ENCODE results near the gene CCDC87. TPM values are rescaled to one million over a fixed set of nuclear protein-coding genes. Genes with fewer than 3 reads are reported as not detected.
A peak's percentile ranks its signal among the peaks of the same experiment; 100 is the strongest.
"Not testable (repeated sequence)": the region's sequence is repeated elsewhere in the genome, so short reads cannot be mapped to it uniquely, and the experiment has no call there.

The CCDC87 gene, protein sequence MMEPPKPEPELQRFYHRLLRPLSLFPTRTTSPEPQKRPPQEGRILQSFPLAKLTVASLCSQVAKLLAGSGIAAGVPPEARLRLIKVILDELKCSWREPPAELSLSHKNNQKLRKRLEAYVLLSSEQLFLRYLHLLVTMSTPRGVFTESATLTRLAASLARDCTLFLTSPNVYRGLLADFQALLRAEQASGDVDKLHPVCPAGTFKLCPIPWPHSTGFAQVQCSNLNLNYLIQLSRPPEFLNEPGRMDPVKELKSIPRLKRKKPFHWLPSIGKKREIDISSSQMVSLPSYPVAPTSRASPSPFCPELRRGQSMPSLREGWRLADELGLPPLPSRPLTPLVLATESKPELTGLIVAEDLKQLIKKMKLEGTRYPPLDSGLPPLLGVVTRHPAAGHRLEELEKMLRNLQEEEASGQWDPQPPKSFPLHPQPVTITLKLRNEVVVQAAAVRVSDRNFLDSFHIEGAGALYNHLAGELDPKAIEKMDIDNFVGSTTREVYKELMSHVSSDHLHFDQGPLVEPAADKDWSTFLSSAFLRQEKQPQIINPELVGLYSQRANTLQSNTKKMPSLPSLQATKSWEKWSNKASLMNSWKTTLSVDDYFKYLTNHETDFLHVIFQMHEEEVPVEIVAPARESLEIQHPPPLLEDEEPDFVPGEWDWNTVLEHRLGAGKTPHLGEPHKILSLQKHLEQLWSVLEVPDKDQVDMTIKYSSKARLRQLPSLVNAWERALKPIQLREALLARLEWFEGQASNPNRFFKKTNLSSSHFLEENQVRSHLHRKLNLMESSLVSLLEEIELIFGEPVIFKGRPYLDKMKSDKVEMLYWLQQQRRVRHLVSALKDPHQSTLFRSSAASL
- 0.25 TPM for polyA plus RNA-seq (2013, experiment 1 of 2; ENCODE audit: insufficient read length)
- 0.18 TPM for polyA plus RNA-seq (2013, experiment 2 of 2; ENCODE audit: insufficient read length)

DNA sequence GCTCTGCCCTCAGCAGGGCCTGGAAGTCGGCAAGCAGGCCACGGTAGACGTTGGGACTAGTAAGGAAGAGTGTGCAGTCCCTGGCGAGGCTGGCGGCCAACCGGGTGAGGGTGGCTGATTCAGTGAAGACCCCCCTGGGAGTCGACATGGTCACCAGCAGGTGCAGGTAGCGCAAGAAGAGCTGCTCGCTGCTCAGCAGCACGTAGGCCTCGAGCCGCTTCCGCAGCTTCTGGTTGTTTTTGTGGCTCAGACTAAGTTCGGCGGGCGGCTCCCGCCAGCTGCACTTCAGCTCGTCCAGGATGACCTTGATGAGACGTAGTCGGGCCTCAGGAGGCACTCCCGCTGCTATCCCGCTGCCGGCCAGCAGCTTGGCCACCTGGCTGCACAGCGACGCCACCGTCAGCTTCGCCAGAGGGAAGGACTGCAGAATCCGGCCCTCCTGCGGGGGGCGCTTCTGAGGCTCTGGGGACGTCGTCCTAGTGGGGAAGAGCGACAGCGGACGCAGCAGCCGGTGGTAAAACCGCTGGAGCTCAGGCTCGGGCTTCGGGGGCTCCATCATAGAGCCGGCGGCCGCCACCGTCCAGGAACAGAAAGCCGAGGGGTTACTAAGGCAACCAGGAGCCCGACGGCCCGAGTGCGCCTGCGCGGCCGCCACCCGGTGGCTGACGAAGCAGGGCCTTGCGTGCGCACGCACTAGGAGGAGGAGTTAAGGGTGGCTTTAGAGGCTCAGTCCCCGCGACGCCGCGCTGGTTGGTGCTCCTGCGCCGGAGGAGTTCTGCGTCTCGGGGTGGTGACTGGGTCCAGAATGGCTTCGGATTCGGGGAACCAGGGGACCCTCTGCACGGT lies at the start of gene CCDC87, which contains the start of gene CCS:
TSS of gene CCDC87 (minus strand) at position 607 of the 846 bp plus-strand sequence. CDS start at position 559, 48 bp downstream.
TSS of gene CCS (plus strand) at position 729 of the 846 bp plus-strand sequence. CDS start at position 806, 77 bp downstream.
- peak; percentile 94 for DNase-seq

DNA sequence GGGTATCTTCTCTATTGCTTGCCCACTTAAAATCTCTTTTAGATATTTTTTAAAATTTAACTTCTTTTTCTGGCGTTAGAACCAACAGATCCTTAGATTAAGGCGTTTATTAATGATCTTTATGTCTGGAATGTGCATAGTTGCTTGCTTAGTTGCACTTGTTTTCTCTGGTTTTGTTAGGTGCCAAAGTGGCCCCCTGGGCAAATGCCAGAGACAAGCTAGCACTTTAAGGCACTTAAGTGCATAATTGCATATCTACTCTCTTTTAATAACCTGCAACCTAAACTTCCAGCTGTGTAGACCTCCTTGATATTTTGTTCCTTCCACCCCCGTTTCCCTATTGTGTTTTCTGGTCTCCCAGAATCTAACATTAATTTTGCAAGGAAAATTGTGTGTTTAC lies 49.0 kb upstream of the CCDC87 start:
- peak; percentile 36 for DNase-seq

DNA sequence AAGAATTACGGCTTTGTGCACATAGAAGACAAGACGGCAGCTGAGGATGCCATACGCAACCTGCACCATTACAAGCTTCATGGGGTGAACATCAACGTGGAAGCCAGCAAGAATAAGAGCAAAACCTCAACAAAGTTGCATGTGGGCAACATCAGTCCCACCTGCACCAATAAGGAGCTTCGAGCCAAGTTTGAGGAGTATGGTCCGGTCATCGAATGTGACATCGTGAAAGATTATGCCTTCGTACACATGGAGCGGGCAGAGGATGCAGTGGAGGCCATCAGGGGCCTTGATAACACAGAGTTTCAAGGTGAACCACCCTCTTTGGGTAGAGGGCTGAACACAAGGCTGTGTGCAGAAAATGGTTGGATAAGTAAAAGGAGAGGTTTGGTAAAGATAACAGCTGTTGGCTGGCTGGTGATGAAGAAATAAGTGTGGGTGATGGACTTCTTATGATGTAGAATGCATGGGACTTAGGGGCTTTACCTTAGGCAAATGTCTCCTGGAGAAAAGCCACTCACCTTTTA lies 47.0 kb upstream of the CCDC87 start:
- DNase-seq = not testable (repeated sequence)

DNA sequence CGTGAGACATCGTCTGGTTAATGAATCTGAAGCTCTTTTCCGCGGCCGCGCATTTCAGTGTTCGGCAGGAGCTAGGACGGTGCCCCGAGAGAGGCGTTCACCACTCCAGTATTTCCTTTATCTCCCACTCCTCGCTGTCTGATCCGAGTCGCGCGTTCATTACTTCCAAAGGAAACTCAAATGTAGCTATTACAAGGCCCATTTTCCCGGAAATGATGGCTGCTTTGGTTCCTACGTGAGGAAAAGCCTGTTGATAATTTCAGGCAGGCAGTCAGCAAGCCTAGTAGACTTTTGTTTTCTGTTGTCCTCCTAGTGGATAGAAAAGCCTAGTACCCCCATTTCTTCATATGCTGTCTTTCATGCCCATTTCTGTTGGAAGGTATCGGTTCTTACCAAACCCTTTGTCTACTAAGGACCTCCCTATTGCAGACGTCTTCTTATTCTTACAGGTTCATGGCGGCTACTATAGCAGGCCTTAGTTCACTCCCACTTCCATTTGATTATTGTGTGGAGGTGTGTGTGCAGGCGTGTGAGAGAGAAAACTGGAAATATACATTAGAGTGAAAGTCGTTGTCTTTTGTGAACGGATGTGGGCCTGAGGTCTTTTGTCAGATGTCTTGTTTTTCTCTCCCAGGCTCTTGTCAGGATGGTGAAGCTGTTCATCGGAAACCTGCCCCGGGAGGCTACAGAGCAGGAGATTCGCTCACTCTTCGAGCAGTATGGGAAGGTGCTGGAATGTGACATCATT lies 46.4 kb upstream of the CCDC87 start:
- peak; percentile 43 for DNase-seq

DNA sequence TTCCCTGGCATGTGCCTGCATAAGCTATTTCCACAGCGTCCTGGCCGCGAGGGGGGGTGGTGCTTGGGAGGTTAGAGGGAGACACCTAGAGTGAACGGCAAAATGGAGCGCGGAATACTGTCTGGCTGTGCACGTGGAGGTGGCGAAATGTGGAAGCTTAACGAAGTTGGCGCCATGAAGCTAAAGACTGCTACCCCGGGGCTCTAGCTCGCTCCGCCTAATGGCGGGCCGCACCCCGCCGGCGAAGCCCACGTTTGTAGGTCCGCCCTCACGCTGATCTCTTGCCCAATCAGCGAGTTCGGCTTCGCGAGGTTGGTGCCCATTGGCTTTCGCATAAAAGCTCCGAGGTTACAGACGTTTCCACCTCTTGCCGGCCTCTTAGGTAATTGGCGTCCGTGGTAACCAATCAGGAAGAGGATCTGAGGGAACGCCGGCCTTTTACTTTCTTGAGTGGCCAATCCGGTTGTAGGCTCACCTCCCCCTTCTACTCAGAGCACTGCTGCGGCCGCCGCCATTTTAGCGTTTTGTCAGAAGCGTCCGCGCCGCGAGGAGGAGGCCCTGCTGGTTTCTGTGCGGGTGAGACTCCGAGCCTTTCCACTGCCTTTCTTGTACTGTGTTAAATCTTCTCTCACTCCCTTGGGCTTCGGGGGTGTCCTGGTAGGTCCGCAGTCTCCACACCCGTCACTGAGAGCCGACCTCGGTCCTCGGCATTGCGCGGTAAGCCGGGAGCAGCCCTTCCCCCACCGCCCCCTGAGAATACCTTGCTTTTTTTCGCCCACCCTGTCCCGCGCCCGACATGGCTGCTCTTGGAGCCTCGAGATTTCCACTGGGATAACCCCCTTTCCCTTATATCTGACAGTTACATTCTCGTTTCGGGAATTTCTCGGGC lies 45.6 kb upstream of the CCDC87 start, which contains the start of gene RBM4:
TSS of gene RBM4 (plus strand) at position 527 of the 889 bp plus-strand sequence. CDS start 1,009 bp downstream, outside the sequence.
- peak; percentile 100 for DNase-seq

DNA sequence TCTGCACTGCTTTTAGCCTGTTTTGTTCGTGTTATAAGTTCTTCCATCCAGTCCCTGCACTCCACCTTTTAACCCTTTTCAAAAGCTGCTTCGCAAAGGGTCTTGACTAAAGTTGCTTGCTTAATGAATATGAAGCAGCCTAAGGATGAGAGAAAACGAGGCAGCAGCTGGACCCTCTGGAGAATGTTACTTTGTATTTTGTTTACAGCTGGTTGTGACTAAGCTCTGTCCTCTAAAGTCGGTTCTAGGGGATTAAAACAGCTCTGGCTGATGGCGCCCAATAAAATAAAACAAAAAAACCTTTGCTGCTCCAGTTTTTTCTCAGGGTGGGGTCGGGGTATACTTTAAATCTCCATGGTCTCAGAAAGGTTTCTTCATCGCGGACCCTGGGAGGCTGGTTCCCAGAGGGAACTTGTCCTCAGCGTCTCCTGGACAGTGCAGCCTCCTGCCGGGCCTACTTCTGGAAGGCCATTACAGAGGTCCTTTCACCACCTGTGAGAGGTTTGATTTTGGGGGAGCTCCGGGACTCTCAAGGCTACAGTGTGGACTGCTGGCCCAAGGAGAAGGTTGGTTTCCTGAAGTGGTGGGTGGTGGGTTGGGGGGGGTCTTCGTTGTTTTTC lies 44.8 kb upstream of the CCDC87 start:
- no peak for DNase-seq

DNA sequence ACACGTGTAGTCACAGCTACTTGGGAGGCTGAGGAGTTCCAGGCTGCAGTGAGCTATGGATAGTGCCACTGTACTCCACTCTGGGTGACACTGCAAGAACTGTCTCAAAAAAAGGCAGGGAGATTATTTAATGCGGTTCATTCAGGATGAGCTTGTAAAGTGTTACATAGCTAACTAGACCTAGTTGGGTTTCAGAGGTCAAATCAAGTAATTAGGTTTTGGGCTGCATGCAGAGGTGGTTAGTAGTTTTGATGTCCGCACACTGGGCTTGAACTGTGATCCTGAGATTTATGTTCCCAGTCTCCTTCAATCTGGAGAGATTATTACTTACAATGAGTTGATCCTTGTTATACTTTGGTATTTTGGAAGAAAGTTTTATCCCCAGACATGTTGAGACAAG lies 43.5 kb upstream of the CCDC87 start:
- no peak for DNase-seq

DNA sequence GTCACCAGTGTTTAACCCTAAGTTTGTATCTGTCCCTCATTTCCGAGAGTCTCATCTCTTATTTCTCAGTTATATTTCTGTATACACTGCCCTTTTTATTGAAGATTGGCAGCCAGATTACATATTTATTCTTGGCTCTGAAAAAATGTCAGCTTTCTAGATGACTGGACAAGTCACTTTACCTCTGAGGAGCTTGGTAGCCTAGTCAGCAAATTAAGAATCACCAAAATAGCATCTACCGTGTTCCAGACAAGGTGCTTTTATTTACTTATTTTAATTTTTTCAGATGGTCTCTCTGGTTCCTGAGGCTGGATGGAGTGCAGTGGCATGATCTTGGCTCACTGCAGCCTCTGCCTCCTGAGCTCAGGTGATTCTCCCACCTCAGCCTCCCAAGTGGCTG lies 40.1 kb upstream of the CCDC87 start:
- DNase-seq = no peak

DNA sequence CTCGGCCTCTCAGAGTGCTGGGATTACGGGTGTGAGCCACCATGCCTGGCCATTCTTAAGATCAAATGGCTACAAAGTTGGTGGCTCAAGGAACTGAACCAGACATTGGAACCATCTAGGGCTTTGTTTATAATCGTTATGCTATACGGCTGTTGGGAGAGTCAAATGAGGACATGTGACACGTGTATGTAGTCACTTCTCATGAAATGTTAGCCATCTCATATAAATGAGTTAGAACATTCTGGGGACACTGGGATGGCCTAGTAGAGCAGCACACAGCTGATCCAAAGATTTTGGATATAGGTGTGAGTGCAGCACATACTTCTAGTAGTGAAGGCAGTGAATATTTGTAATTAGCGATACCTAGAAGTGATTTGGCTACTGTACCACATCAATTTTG lies 39.0 kb upstream of the CCDC87 start:
- no peak for DNase-seq

DNA sequence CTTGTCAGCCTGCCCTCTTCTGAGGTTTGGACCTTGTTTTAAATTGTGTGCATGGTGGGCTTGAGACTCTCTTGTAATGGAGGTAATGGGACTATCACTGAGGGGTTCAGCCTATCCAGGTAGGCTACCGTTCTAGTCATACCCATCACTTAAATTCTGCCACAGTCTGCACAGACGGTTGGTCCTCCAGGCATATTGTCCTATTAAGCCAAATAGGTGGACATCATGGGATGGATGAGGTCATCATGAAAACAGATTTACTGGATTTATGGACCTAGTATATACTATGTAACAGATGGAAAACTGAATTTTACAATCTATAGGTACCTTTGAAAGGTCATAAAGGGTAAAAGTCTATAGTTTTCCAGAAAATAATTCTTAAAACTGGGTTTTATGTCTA lies 36.5 kb upstream of the CCDC87 start:
- no peak for DNase-seq

DNA sequence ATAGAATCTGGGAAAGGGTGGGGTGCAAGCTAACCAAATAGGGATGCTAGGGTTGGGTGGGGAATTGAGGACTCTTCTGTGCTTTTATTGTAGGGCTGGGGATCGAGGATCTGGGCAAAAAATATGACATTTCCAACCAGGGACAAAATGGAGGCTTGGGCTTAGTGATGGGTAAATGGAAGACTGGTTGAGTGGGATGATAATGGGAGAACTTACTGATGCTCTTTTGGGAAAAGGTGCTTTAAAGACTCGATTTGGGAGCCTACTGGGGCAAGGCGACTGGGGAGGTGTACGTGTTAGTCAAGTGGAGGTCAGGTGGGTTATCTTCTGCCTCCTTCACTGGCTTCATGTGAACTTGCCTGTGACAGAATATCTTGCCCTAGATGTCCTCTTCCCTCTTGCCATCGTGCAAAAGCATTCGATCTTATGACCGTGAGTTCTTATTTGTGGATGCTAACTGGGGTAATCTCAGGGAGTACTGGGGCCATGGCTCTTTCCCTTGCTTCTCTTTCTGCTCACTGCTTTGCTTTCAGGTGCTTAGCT lies 35.3 kb upstream of the CCDC87 start:
- no peak for DNase-seq

DNA sequence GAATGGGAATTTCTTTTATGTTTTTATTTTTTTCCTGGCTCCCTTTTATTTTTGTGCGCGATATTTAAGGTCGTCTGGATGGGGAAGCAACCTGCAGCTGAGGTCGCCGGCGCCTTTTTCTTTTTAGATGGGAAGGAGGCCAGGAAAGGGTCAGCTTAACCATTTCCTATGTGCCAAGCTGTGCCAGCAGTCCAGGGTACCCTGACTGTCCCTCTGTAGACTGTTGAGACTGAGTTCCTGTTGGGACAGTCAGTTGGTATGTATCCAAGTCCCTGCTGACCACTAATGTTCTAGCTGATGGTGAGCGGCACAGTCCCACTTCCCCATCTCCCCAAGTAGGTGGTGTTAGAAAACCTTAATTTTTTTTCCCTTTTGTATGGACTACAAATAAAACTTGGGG lies 34.1 kb upstream of the CCDC87 start:
- no peak for DNase-seq

DNA sequence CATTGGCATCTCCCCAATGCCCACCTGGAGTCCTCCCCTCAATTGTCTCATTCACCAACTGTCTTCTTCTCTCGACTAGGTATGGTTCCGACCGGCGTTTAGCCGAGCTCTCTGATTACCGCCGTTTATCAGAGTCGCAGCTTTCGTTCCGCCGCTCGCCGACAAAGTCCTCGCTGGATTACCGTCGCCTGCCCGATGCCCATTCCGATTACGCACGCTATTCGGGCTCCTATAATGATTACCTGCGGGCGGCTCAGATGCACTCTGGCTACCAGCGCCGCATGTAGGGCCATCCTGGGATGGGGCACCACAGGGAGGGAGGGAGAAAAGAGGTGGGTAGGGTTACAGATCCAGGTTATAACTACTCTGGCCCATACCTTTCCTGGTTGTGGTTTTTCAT lies 33.5 kb upstream of the CCDC87 start:
- no peak for DNase-seq

DNA sequence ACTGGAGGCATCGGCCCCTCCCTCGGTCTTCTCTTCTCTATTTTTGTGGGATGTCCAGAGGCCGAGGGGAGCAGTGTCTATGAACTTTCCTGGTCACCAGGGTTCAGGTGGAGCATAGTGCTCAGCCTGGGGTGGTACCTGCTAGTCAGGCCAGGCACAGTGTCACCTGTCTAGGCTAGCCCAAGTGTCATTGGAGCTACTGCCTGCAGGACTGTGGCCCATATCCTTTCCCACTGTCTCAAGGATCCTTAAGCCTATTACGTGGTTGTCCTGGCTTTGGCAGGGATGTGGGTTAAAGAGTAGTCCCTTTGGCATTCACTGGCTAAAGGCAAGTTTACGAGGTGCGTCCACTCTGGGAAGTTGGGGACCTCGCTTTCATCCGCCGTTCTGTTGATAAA lies 32.9 kb upstream of the CCDC87 start:
- DNase-seq = no peak

DNA sequence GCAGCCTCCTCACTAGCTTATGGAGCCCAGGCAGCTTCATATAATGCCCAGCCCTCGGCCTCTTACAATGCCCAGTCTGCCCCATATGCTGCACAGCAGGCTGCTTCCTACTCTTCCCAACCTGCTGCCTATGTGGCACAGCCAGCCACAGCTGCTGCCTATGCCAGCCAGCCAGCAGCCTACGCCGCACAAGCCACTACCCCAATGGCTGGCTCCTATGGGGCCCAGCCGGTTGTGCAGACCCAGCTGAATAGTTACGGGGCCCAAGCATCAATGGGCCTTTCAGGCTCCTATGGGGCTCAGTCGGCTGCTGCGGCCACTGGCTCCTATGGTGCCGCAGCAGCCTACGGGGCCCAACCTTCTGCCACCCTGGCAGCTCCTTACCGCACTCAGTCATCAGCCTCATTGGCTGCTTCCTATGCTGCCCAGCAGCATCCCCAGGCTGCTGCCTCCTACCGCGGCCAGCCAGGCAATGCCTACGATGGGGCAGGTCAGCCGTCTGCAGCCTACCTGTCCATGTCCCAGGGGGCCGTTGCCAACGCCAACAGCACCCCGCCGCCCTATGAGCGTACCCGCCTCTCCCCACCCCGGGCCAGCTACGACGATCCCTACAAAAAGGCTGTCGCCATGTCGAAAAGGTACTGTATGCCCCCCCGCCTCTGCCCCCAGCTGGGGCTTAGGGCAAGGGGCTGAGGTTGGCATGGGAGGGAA lies 32.3 kb upstream of the CCDC87 start:
- no peak for DNase-seq

DNA sequence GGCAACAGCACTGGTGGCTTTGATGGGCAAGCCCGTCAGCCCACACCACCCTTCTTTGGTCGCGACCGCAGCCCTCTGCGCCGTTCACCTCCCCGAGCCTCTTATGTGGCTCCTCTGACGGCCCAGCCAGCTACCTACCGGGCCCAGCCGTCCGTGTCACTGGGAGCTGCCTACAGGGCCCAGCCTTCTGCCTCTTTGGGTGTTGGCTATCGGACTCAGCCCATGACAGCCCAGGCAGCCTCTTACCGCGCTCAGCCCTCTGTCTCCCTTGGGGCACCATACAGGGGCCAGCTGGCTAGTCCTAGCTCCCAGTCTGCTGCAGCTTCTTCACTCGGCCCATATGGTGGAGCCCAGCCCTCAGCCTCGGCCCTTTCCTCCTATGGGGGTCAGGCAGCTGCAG lies 31.6 kb upstream of the CCDC87 start:
- no peak for DNase-seq

DNA sequence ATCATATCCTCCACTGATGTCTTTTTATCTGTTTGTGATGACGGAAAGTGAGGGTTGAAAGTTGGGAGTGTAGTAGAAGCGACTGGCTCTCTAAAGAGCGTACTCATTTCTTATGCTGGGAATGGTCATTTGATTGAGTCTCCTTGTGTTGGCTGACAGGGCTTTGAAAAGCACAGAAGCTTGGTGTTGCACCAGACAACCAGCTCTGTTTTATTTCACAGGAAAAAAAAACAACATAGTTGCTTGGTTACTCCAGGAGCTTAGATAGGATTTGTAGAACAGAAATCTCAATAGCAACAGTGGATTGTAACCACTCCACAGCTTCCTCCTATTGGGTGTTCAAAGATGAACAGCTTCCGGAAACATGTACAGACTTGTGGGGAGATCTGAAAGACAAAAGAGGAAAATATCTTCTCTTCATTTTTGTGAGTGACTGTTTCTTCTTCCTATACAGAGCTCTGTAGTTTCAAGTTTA lies 26.3 kb upstream of the CCDC87 start:
- DNase-seq = peak; percentile 16

DNA sequence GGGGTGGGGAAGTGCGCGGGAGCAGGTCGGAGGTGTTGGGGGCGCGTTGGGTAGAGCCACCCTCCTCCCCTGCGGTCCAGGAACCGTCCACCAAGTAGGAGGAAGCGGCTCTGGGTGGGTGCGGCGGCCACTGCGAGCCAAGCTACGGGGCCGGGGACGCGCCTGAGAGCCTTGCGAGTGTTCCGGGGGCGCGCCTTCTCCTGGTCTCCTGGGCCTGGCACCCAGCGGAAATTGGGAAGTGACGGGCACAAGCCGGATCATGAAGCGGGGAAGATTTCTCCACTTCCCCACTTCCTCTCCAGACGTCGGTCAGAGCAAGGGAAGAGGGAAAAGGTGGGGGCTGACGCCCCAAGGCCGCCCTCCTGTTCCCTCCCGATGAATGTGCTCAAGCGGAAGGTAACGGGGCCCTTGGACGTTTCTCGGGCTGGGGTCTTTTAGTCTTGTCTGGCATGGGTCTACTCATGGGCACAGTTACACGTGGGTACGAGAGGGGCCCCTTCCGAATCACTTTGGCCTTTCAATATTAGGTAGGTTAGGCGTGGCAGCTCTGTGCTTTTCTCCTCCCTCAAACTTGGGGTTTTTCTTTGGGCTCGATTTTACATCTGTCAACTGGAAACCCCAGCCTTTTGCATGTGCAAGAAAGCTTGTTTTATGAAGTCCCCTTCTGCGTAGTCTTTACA lies 24.4 kb upstream of the CCDC87 start:
- DNase-seq = no peak

Measured in fibroblast of skin of scalp (primary cell).